ENCODE data around the gene PHF8. TPM values are rescaled to one million over a fixed set of nuclear protein-coding genes. Genes with fewer than 3 reads are reported as not detected.

The PHF8 gene
- total RNA-seq, 1 experiment from 2014 or later: 31.0 TPM

GRCh38 chrX:53950130-53950733 is 94.0 kb downstream of the PHF8 start:
- no peak overlapping the region for H3K27ac ChIP-seq (ENCODE audit: low read depth, low read length, poor library complexity, severe bottlenecking)
- no peaks in the 10 kb centered on the region for H3K27me3 ChIP-seq (replicated peaks; ENCODE audit: insufficient read depth, low read depth, low read length, poor library complexity)
- intact Hi-C loops (cut with micrococcal nuclease; ENCODE audit: unreplicated experiment): no loop called here
- no peaks in the 10 kb centered on the region for H3K4me1 ChIP-seq (ENCODE audit: insufficient read depth, low read length, poor library complexity, severe bottlenecking)
- no peak overlapping the region for H3K4me3 ChIP-seq (ENCODE audit: low read depth, low read length, poor library complexity, severe bottlenecking)
- ChIA-PET POLR2A (ENCODE audit: low non-redundant PET) (no interaction called here), CTCF (no interaction called here)
- no TSS peak for BruUV-seq (replicated peaks)
- TF ChIP-seq EZH2 (IDR thresholded peaks at IDR 0.05; ENCODE audit: borderline replicate concordance, low read depth, low read length, poor library complexity, severe bottlenecking) (no peak), CTCF (conservative IDR thresholded peaks at IDR 0.05; ENCODE audit: low read depth, low read length) (no peak)
- no peak for DNase-seq (ENCODE audit: low spot score)
- no peaks in the 10 kb centered on the region for H3K9me3 ChIP-seq (ENCODE audit: low read depth, low read length, poor library complexity, severe bottlenecking)
- no peaks in the 10 kb centered on the region for H3K36me3 ChIP-seq (ENCODE audit: insufficient read depth, low read length, poor library complexity, severe bottlenecking)

GRCh38 chrX:53940180-53940579 is 104.1 kb downstream of the PHF8 start:
- no peak overlapping the region for H3K4me3 ChIP-seq (ENCODE audit: low read depth, low read length, poor library complexity, severe bottlenecking)
- ChIA-PET CTCF (no interaction called here), POLR2A (ENCODE audit: low non-redundant PET) (no interaction called here)
- no TSS peak for BruUV-seq (replicated peaks)
- H3K9me3 ChIP-seq (ENCODE audit: low read depth, low read length, poor library complexity, severe bottlenecking): no peaks in the 10 kb centered on the region
- intact Hi-C loops (cut with micrococcal nuclease; ENCODE audit: unreplicated experiment): no loop called here
- no peak for DNase-seq (ENCODE audit: low spot score)
- no peaks in the 10 kb centered on the region for H3K27me3 ChIP-seq (replicated peaks; ENCODE audit: insufficient read depth, low read depth, low read length, poor library complexity)
- no peak overlapping the region for H3K27ac ChIP-seq (ENCODE audit: low read depth, low read length, poor library complexity, severe bottlenecking)
- peaks cover 7% of the 10 kb centered on the region for H3K36me3 ChIP-seq (ENCODE audit: insufficient read depth, low read length, poor library complexity, severe bottlenecking)
- H3K4me1 ChIP-seq (ENCODE audit: insufficient read depth, low read length, poor library complexity, severe bottlenecking): no peaks in the 10 kb centered on the region
- TF ChIP-seq CTCF (conservative IDR thresholded peaks at IDR 0.05; ENCODE audit: low read depth, low read length): no peak
- TF ChIP-seq EZH2 (IDR thresholded peaks at IDR 0.05; ENCODE audit: borderline replicate concordance, low read depth, low read length, poor library complexity, severe bottlenecking): no peak

- POLR2A ChIA-PET (ENCODE audit: low non-redundant PET): no interaction called here
- TF ChIP-seq CTCF (conservative IDR thresholded peaks at IDR 0.05; ENCODE audit: low read depth, low read length) (no peak), EZH2 (IDR thresholded peaks at IDR 0.05; ENCODE audit: borderline replicate concordance, low read depth, low read length, poor library complexity, severe bottlenecking) (no peak)
These were observed 105.1 kb downstream of the PHF8 start for GRCh38 chrX:53939127-53939526.

More at GRCh38 chrX:53939127-53939526, 105.1 kb downstream of the PHF8 start:
- Histone ChIP-seq H3K27me3 (replicated peaks; ENCODE audit: insufficient read depth, low read depth, low read length, poor library complexity) (no peaks in the 10 kb centered on the region), H3K4me1 (ENCODE audit: insufficient read depth, low read length, poor library complexity, severe bottlenecking) (no peaks in the 10 kb centered on the region), H3K9me3 (ENCODE audit: low read depth, low read length, poor library complexity, severe bottlenecking) (no peaks in the 10 kb centered on the region), H3K4me3 (ENCODE audit: low read depth, low read length, poor library complexity, severe bottlenecking) (no peak overlapping the region), H3K27ac (ENCODE audit: low read depth, low read length, poor library complexity, severe bottlenecking) (no peak overlapping the region), H3K36me3 (ENCODE audit: insufficient read depth, low read length, poor library complexity, severe bottlenecking) (peaks cover 7% of the 10 kb centered on the region)
- DNase-seq (ENCODE audit: low spot score): no peak
- intact Hi-C loops (cut with micrococcal nuclease; ENCODE audit: unreplicated experiment): no loop called here
- CTCF ChIA-PET: no interaction called here
- no TSS peak for BruUV-seq (replicated peaks)

Data from A673 (cell line).